MCF 10A (cell line): ENCODE results near the gene SLC9A5. TPM values are rescaled to one million over a fixed set of nuclear protein-coding genes. Genes with fewer than 3 reads are reported as not detected.

Source experiments
- BruUV-seq: library from RNA; stranded (reverse); fragments of 400-500 nt; replicated peaks from 2 replicates; lab custom pipeline; 2021; lab: Mats Ljungman, UMichigan
- CTCF ChIA-PET: fragments of 300-600 bp; sonication (Branson Sonifier 250); formaldehyde crosslinking; extraction: SDS; loops from one replicate; lab custom pipeline; 2021; ENCODE audit warnings: antibody characterized with exemption, inconsistent platforms; lab: Yijun Ruan, JAX
- POLR2A ChIA-PET: fragments of 300-600, 350-650 bp; sonication (Branson Sonifier 250); formaldehyde crosslinking; extraction: SDS; loops from one replicate; lab custom pipeline; 2020; ENCODE audit warnings: antibody characterized with exemption, inconsistent platforms; lab: Yijun Ruan, JAX
- DNase-seq: peaks from one replicate; pipeline ENCODE4 v3.0.0-alpha.2; 2018; ENCODE audit not compliant: unreplicated experiment
- H3K27ac Mint-ChIP-seq: one replicate; pipeline ENCODE4 v1.8.0; 2022; ENCODE audit warnings: mild to moderate bottlenecking, low read depth, mixed read lengths; ENCODE audit not compliant: unreplicated experiment
- H3K27me3 Mint-ChIP-seq: one replicate; pipeline ENCODE4 v1.8.0; 2022; ENCODE audit warnings: mixed read lengths; ENCODE audit not compliant: insufficient read depth, unreplicated experiment
- H3K36me3 Mint-ChIP-seq: one replicate; pipeline ENCODE4 v1.8.0; 2022; ENCODE audit warnings: mild to moderate bottlenecking, moderate library complexity, mixed read lengths; ENCODE audit not compliant: insufficient read depth, unreplicated experiment
- H3K4me1 Mint-ChIP-seq: one replicate; pipeline ENCODE4 v1.8.0; 2022; ENCODE audit warnings: mixed read lengths; ENCODE audit not compliant: insufficient read depth, unreplicated experiment
- H3K4me3 Mint-ChIP-seq: one replicate; pipeline ENCODE4 v1.8.0; 2022; ENCODE audit warnings: mild to moderate bottlenecking, moderate library complexity, mixed read lengths; ENCODE audit not compliant: unreplicated experiment
- H3K9me3 Mint-ChIP-seq: one replicate; pipeline ENCODE4 v1.8.0; 2022; ENCODE audit warnings: mixed read lengths; ENCODE audit not compliant: unreplicated experiment
- CTCF ChIP-seq: fragments of 200-600 bp; IDR thresholded peaks from one replicate; pipeline ENCODE4 v1.8.0; 2022; ENCODE audit warnings: antibody characterized with exemption, mild to moderate bottlenecking; ENCODE audit not compliant: unreplicated experiment
- intact Hi-C: fragments of 100-400 bp; cut with micrococcal nuclease; formaldehyde crosslinking; loops from 2 replicates; pipeline ENCODE4 v1.14.1; 2022
- total RNA-seq: library from RNA; stranded (reverse); gene quantifications from 2 replicates; pipeline ENCODE4 v1.2.3, GENCODE V29; 2022

SLC9A5 gene
- total RNA-seq, 1 experiment from 2014 or later, result 0.40 TPM

GRCh38 chr16:67270931-67271338, 22.2 kb downstream of the SLC9A5 start:
- TF ChIP-seq CTCF, result no peak
- H3K4me1 Mint-ChIP-seq, result no peaks in the 10 kb centered on the region
- DNase-seq, result no peak

GRCh38 chr16:67271446-67271845, 22.7 kb downstream of the SLC9A5 start:
- POLR2A ChIA-PET, result no interaction called here
- H3K4me3 Mint-ChIP-seq, result no peak overlapping the region
- H3K36me3 Mint-ChIP-seq, result peaks cover 27% of the 10 kb centered on the region
- no peaks in the 10 kb centered on the region for H3K27me3 Mint-ChIP-seq
- peaks cover 3% of the 10 kb centered on the region for H3K4me1 Mint-ChIP-seq
- intact Hi-C loops, result no loop called here
- H3K9me3 Mint-ChIP-seq, result no peaks in the 10 kb centered on the region
- no peak for DNase-seq
- BruUV-seq, result no TSS peak
- TF ChIP-seq CTCF, result no peak
- CTCF ChIA-PET, result interaction anchor here (0.6 to 1.6 kb wide), 3 partner anchors 9 to 13 kb away, joined by 3 to 9 read pairs (median 5); no protein-coding TSS in a partner anchor
- H3K27ac Mint-ChIP-seq, result no peak overlapping the region

More at GRCh38 chr16:67270931-67271338, 22.2 kb downstream of the SLC9A5 start:
- H3K27me3 Mint-ChIP-seq, result no peaks in the 10 kb centered on the region
- no peak overlapping the region for H3K27ac Mint-ChIP-seq
- H3K9me3 Mint-ChIP-seq, result no peaks in the 10 kb centered on the region
- H3K36me3 Mint-ChIP-seq, result peaks cover 22% of the 10 kb centered on the region
- intact Hi-C loops, result no loop called here
- CTCF ChIA-PET, result interaction anchor here (0.6 to 1.6 kb wide), 6 partner anchors 9 to 176 kb away, joined by 3 to 9 read pairs (median 3); no protein-coding TSS in a partner anchor
- POLR2A ChIA-PET, result interaction anchor here (0.6 kb wide), 2 partner anchors 243 to 258 kb away, joined by 3 read pairs; no protein-coding TSS in a partner anchor
- no peak overlapping the region for H3K4me3 Mint-ChIP-seq
- no TSS peak for BruUV-seq

GRCh38 chr16:67275321-67275720, 26.5 kb downstream of the SLC9A5 start:
- H3K4me3 Mint-ChIP-seq, result no peak overlapping the region
- peaks cover 37% of the 10 kb centered on the region for H3K36me3 Mint-ChIP-seq
- no TSS peak for BruUV-seq
- no peak for TF ChIP-seq CTCF
- no peaks in the 10 kb centered on the region for H3K9me3 Mint-ChIP-seq
- ChIA-PET CTCF (no interaction called here), POLR2A (interaction anchor here (0.7 kb wide), 1 partner anchor 222 kb away, joined by 3 read pairs; no protein-coding TSS in a partner anchor)
- H3K27me3 Mint-ChIP-seq, result no peaks in the 10 kb centered on the region
- DNase-seq, result no peak
- peaks cover 18% of the 10 kb centered on the region for H3K4me1 Mint-ChIP-seq
- intact Hi-C loops, result loop anchor here (5.0 kb wide), 1 partner anchor 37 kb away; no protein-coding TSS in a partner anchor
- H3K27ac Mint-ChIP-seq, result no peak overlapping the region

- TSS peak; percentile 38 for BruUV-seq
- H3K9me3 Mint-ChIP-seq, result no peaks in the 10 kb centered on the region
- intact Hi-C loops, result loop anchor here (1.0 to 5.0 kb wide), 2 partner anchors 35 to 139 kb away; partner anchors contain the start of gene ZDHHC1
- peaks cover 39% of the 10 kb centered on the region for H3K36me3 Mint-ChIP-seq
- TF ChIP-seq CTCF, result no peak
- POLR2A ChIA-PET, result interaction anchor here (0.5 to 1.4 kb wide), 11 partner anchors 9 to 434 kb away, joined by 3 to 7 read pairs (median 3); partner anchors contain the start of gene ATP6V0D1
- peak; percentile 98 for DNase-seq
- CTCF ChIA-PET, result interaction anchor here (0.6 to 2.8 kb wide), 10 partner anchors 8 to 170 kb away, joined by 3 to 13 read pairs (median 3); no protein-coding TSS in a partner anchor
- peak overlapping the region; percentile 74 for H3K4me3 Mint-ChIP-seq
- peak overlapping the region; percentile 74 for H3K27ac Mint-ChIP-seq
- peaks cover 18% of the 10 kb centered on the region for H3K4me1 Mint-ChIP-seq
- H3K27me3 Mint-ChIP-seq, result no peaks in the 10 kb centered on the region
Observed at GRCh38 chr16:67277294-67277998, 28.7 kb downstream of the SLC9A5 start.
